LHCN-M2 (cell line): ENCODE data around the gene CFAP65. TPM values are rescaled to one million over a fixed set of nuclear protein-coding genes. Genes with fewer than 3 reads are reported as not detected.

Experiments used
- DNase-seq: peaks from one replicate; pipeline ENCODE4 v3.0.0-alpha.2; 2012; ENCODE audit warnings: low read depth
- total RNA-seq: library from RNA; depleted of rRNA; stranded (reverse); fragments of >200 nt; gene quantifications from 2 replicates; pipeline ENCODE4 v1.2.3, GENCODE V29; 2014

Gene CFAP65
- total RNA-seq, 1 experiment from 2014 or later: not detected

GRCh38 chr2:219017201-219017931 lies 23.9 kb downstream of the CFAP65 start:
- no peak for DNase-seq

GRCh38 chr2:219016721-219017120 lies 24.6 kb downstream of the CFAP65 start:
- no peak for DNase-seq

GRCh38 chr2:219010873-219011272 lies 30.4 kb downstream of the CFAP65 start:
- DNase-seq: no peak

- no peak for DNase-seq
Measured at GRCh38 chr2:219010162-219010756, 31.1 kb downstream of the CFAP65 start.

- no peak for DNase-seq
Measured at GRCh38 chr2:219009294-219009693, 32.0 kb downstream of the CFAP65 start.

GRCh38 chr2:219003979-219004378 lies 37.3 kb downstream of the CFAP65 start:
- no peak for DNase-seq

- no peak for DNase-seq
Measured at GRCh38 chr2:219003267-219003634, 38.1 kb downstream of the CFAP65 start.

- no peak for DNase-seq
Measured at GRCh38 chr2:219002395-219003266, 38.7 kb downstream of the CFAP65 start.

- DNase-seq: no peak
Measured at GRCh38 chr2:219001577-219002394, 39.5 kb downstream of the CFAP65 start.

- DNase-seq: no peak
Measured at GRCh38 chr2:219001100-219001576, 40.2 kb downstream of the CFAP65 start.

GRCh38 chr2:219000569-219000960 lies 40.8 kb downstream of the CFAP65 start:
- no peak for DNase-seq

- no peak for DNase-seq
Measured at GRCh38 chr2:218999881-219000568, 41.3 kb downstream of the CFAP65 start.

GRCh38 chr2:218999021-218999880 lies 42.1 kb downstream of the CFAP65 start:
- DNase-seq: no peak

- DNase-seq: no peak
Measured at GRCh38 chr2:218998414-218999002, 42.8 kb downstream of the CFAP65 start.

- DNase-seq: no peak
Measured at GRCh38 chr2:218997731-218998130, 43.6 kb downstream of the CFAP65 start.

GRCh38 chr2:218996937-218997336 lies 44.4 kb downstream of the CFAP65 start:
- peak; percentile 36 for DNase-seq

GRCh38 chr2:218995972-218996711 lies 45.2 kb downstream of the CFAP65 start:
- peak; percentile 74 for DNase-seq

- no peak for DNase-seq
Measured at GRCh38 chr2:218995561-218995960, 45.8 kb downstream of the CFAP65 start.
